ENCODE results near the gene WASL.

- TF ChIP-seq CTCF (conservative IDR thresholded peaks at IDR 0.05) (no peak), ZFX (IDR thresholded peaks at IDR 0.05) (no peak)
These were observed 82.3 kb downstream of the WASL start for GRCh38 chr7:123666492-123666891.
